K562 (cell line): ENCODE results near the gene KIAA0825. TPM values are rescaled to one million over a fixed set of nuclear protein-coding genes. Genes with fewer than 3 reads are reported as not detected.

Source experiments
- ATAC-seq: fragments of 200-7000 bp; cut with Tn5 transposase; 3 replicates; pipeline ENCODE4 v1.9.1; 2020; ENCODE audit warnings: moderate library complexity
- BruUV-seq: library from RNA; stranded (reverse); fragments of 400-500 nt; replicated peaks from 2 replicates; lab custom pipeline; 2021; lab: Mats Ljungman, UMichigan
- CTCF ChIA-PET: fragments of 300-600 bp; formaldehyde crosslinking; extraction: SDS; loops from one replicate; lab custom pipeline; 2021; ENCODE audit warnings: low intra/inter-chr PET ratio; lab: Yijun Ruan, JAX
- POLR2A ChIA-PET: fragments of 300-600, 350-650 bp; sonication (Branson Sonifier 250); formaldehyde crosslinking; extraction: SDS; loops from one replicate; lab custom pipeline; 2021; ENCODE audit warnings: antibody characterized with exemption, inconsistent platforms; lab: Yijun Ruan, JAX
- DNase-seq, 4 experiments: peaks; one replicate each; pipeline versions ENCODE4 v3.0.0 to v3.0.0-alpha.2; 2011 to 2018; ENCODE audit warnings: low spot score in 3 of 4, mixed read lengths in 3 of 4; ENCODE audit errors: extremely low read depth in 1 of 4
- FAIRE-seq: peaks from 2 replicates; lab custom pipeline; 2011; peaks lifted over from hg19 to GRCh38; lab: Jason Lieb, UNC
- H2AFZ ChIP-seq: 2 replicates; pipeline ENCODE4 v1.6.0; 2011; ENCODE audit warnings: low read depth, low read length, control low read depth, inconsistent platforms
- H3K27ac ChIP-seq: fragments of 200-600 bp; 3 replicates; pipeline ENCODE4 v1.8.0; 2011; ENCODE audit warnings: low read depth, mild to moderate bottlenecking, control low read depth, inconsistent platforms, low read length, moderate library complexity, mixed read lengths; ENCODE audit errors: extremely low read depth
- H3K27me3 ChIP-seq, 2 experiments: fragments of 300-600 bp in 1 of 2; 2 replicates in 1 of 2; 3 replicates in 1 of 2; pipeline versions ENCODE4 v1.6.0 to v1.8.0; 2011; ENCODE audit warnings: inconsistent platforms in 2 of 2, low read length in 2 of 2, mild to moderate bottlenecking in 1 of 2, mixed read lengths in 1 of 2, moderate library complexity in 1 of 2; ENCODE audit not compliant: control insufficient read depth in 2 of 2, insufficient read depth in 2 of 2
- H3K36me3 ChIP-seq: fragments of 300-600 bp; 3 replicates; pipeline ENCODE4 v1.8.0; 2011; ENCODE audit warnings: mild to moderate bottlenecking, low read length, inconsistent platforms; ENCODE audit not compliant: control insufficient read depth, insufficient read depth
- H3K4me1 ChIP-seq, 2 experiments: fragments of 200-600 bp in 1 of 2; replicated peaks in 1 of 2; 2 replicates in 1 of 2; 3 replicates in 1 of 2; pipeline versions ENCODE4 v1.5.1 to v1.8.0; 2011; ENCODE audit warnings: inconsistent platforms in 2 of 2, low read length in 2 of 2, mild to moderate bottlenecking in 1 of 2, mixed read lengths in 1 of 2, moderate library complexity in 1 of 2; ENCODE audit not compliant: control insufficient read depth in 2 of 2, insufficient read depth in 2 of 2
- H3K4me2 ChIP-seq: 2 replicates; pipeline ENCODE4 v1.6.1; 2011; ENCODE audit warnings: low read length, control low read depth, inconsistent platforms, mixed read lengths; ENCODE audit not compliant: insufficient read depth
- H3K4me3 ChIP-seq: fragments of 200-600 bp; sonication (generic), shearing (Covaris generic); 2 replicates; pipeline ENCODE4 v1.5.1; 2016; ENCODE audit warnings: control low read depth, inconsistent platforms
- H3K79me2 ChIP-seq: fragments of 200-600 bp; 3 replicates; pipeline ENCODE4 v1.8.0; 2011; ENCODE audit warnings: low read length, inconsistent platforms; ENCODE audit not compliant: control insufficient read depth, insufficient read depth
- H3K9ac ChIP-seq, 2 experiments: 2 replicates each; pipeline versions ENCODE4 v1.6.0 to v1.6.1; 2011; ENCODE audit warnings: low read depth in 2 of 2, low read length in 2 of 2, control low read depth in 1 of 2, inconsistent platforms in 1 of 2, mild to moderate bottlenecking in 1 of 2, mixed read lengths in 1 of 2; ENCODE audit not compliant: insufficient read depth in 1 of 2
- H3K9me1 ChIP-seq: one replicate; pipeline ENCODE4 v1.6.0; 2011; ENCODE audit warnings: inconsistent platforms, mild to moderate bottlenecking, low read length, moderate library complexity; ENCODE audit not compliant: control insufficient read depth, insufficient read depth
- H3K9me3 ChIP-seq: replicated peaks from 2 replicates; pipeline ENCODE4 v1.5.1; 2011; ENCODE audit warnings: low read depth, low read length, inconsistent platforms; ENCODE audit not compliant: control insufficient read depth, insufficient read depth
- H4K20me1 ChIP-seq: replicated peaks from 2 replicates; pipeline ENCODE4 v1.6.1; 2011; ENCODE audit warnings: low read length, inconsistent platforms, mixed read lengths; ENCODE audit not compliant: control insufficient read depth, insufficient read depth
- CEBPZ ChIP-seq: fragments of 150-350 bp; IDR thresholded peaks from 2 replicates; pipeline ENCODE4 v1.6.1; 2014; ENCODE audit warnings: low read depth, mild to moderate bottlenecking, low read length, borderline replicate concordance
- DMBX1 ChIP-seq: fragments of 250-450 bp; sonication (Bioruptor Pico); IDR thresholded peaks from 2 replicates; pipeline ENCODE4 v1.8.0; 2022; ENCODE audit warnings: inconsistent platforms, mild to moderate bottlenecking, moderate library complexity, borderline replicate concordance
- NELFE ChIP-seq: IDR thresholded peaks from 2 replicates; pipeline ENCODE4 v1.6.1; 2011; ENCODE audit warnings: mild to moderate bottlenecking; ENCODE audit not compliant: insufficient read depth, insufficient read length
- SRSF3 ChIP-seq: fragments of 200-400 bp; formaldehyde crosslinking; IDR thresholded peaks from 2 replicates; pipeline ENCODE4 v1.6.1; 2016; ENCODE audit warnings: mild to moderate bottlenecking, low read length, moderate library complexity; ENCODE audit not compliant: insufficient read depth
- ZNF609 ChIP-seq: sonication (generic); formaldehyde crosslinking; IDR thresholded peaks from 2 replicates; pipeline ENCODE4 v1.8.1; 2023; ENCODE audit warnings: missing genetic modification reagents, mild to moderate bottlenecking, borderline replicate concordance
- ZSCAN29 ChIP-seq: fragments of 450-650 bp; IDR thresholded peaks from 2 replicates; pipeline ENCODE4 v1.6.1; 2017
- WGBS: fragments of 100-300 bp; shearing (Covaris generic); methylation state at CpG from one replicate; pipeline ENCODE4 v1.1.6; 2016; ENCODE audit warnings: low coverage, mixed read lengths; ENCODE audit not compliant: insufficient coverage; ENCODE audit errors: missing lambda C conversion rate; 5-methylcytosine and 5-hydroxymethylcytosine counted together
- in situ Hi-C: fragments of 300-500 bp; cut with MboI; formaldehyde crosslinking; loops from 4 replicates; pipeline ENCODE4 v1.15.0; 2018; ENCODE audit warnings: inconsistent platforms, mixed read lengths
- intact Hi-C: fragments of 100-400 bp; cut with micrococcal nuclease; formaldehyde crosslinking; loops from 2 replicates; pipeline ENCODE4 v1.14.2; 2022
- polyA plus RNA-seq, 8 experiments: library from polyadenylated mRNA; depleted of rRNA in 4 of 8; stranded (reverse) in 5 of 8; unstranded in 3 of 8; fragments of >200 nt; fragmentation: Nextera tagmentation in 2 of 8; fragmentation: Illumina TruSeq in 1 of 8; extraction: Ambion mirVana in 2 of 8; extraction: Trizol in 1 of 8; gene quantifications; 2 replicates each; pipeline versions ENCODE4 v1.2.1 to v1.2.3, GENCODE V29; 2011 to 2014; ENCODE audit warnings: inconsistent platforms in 1 of 8, missing spikeins in 1 of 8
- total RNA-seq, 7 experiments: library from RNA; depleted of rRNA in 6 of 7; stranded (reverse); fragments of >200 nt in 6 of 7; fragmentation: Illumina TruSeq in 2 of 7; extraction: Trizol in 2 of 7; gene quantifications; 2 replicates each; pipeline versions ENCODE4 v1.2.1 to v1.2.3, GENCODE V29; 2011 to 2021; ENCODE audit warnings: low replicate concordance in 1 of 7

KIAA0825 gene
- total and polyA plus RNA-seq, 9 of the 15 experiments (the other 6 are each of a cell fraction or from before 2014, with no cell fraction given): 0.05 to 0.36 (median 0.16) TPM; not detected in 1

DNA sequence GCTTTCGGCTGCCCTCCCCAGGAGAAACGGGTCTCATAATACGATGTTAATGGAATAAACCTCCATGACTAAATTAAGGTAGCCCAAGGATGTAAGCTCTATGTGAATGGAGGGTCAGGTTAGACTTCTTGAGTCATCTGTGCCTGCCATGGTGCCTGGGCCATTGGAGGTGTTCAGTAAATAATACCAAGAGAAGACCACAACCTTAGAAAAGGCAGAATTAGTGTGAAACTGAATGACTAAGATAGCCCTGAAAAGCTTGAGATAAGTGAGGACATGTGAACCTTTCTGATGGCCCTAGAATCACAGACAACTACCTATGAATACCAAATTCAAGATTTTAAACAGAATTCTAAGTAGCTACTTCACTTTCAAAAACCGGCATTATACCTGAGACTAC lies 160.6 kb downstream of the KIAA0825 start:
- FAIRE-seq (no peak), DNase-seq (no peak), ATAC-seq (no peak)
- 0% methylated on average over 4 of the region's 4 CpGs for WGBS
- in situ Hi-C loops: no loop called here
- Histone ChIP-seq H4K20me1 (no peaks in the 10 kb centered on the region), H3K4me1 (no peaks in the 10 kb centered on the region), H3K9ac (no peak overlapping the region), H3K79me2 (no peaks in the 10 kb centered on the region), H2AFZ (no peak overlapping the region), H3K4me3 (no peak overlapping the region), H3K27ac (no peak overlapping the region), H3K36me3 (no peaks in the 10 kb centered on the region), H3K27me3 (no peaks in the 10 kb centered on the region), H3K9me1 (no peaks in the 10 kb centered on the region), H3K4me2 (no peak overlapping the region), H3K9me3 (no peaks in the 10 kb centered on the region)
- intact Hi-C loops: no loop called here
- TF ChIP-seq CEBPZ (no peak), DMBX1 (no peak), SRSF3 (no peak), ZSCAN29 (no peak), NELFE (no peak), ZNF609 (CRISPR knock-in tag) (no peak)
- POLR2A ChIA-PET: no interaction called here
- no TSS peak for BruUV-seq
- CTCF ChIA-PET: no interaction called here
